ENCODE data around the gene GABRB2.
A peak's percentile ranks its signal among the peaks of the same experiment; 100 is the strongest.

GABRB2 gene

GRCh38 chr5:161546470-161547301 is at the start of gene GABRB2:
Gene GABRB2, minus strand, starts transcription at chr5:161546725. Its CDS starts 82 bp downstream, at chr5:161546643.
- peak within 1 kb of the TSS; percentile 24; the same call in 1 of the 2 replicates for H3K4me3 ChIP-seq (ENCODE audit: low read depth, low read length)
- TF ChIP-seq, protein P1, sequence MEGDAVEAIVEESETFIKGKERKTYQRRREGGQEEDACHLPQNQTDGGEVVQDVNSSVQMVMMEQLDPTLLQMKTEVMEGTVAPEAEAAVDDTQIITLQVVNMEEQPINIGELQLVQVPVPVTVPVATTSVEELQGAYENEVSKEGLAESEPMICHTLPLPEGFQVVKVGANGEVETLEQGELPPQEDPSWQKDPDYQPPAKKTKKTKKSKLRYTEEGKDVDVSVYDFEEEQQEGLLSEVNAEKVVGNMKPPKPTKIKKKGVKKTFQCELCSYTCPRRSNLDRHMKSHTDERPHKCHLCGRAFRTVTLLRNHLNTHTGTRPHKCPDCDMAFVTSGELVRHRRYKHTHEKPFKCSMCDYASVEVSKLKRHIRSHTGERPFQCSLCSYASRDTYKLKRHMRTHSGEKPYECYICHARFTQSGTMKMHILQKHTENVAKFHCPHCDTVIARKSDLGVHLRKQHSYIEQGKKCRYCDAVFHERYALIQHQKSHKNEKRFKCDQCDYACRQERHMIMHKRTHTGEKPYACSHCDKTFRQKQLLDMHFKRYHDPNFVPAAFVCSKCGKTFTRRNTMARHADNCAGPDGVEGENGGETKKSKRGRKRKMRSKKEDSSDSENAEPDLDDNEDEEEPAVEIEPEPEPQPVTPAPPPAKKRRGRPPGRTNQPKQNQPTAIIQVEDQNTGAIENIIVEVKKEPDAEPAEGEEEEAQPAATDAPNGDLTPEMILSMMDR (IDR thresholded peaks at IDR 0.05; ENCODE audit: control insufficient read depth, extremely low read depth, insufficient read depth): no peak
- DNase-seq (ENCODE audit: low read depth): no peak

GRCh38 chr5:161585798-161586197 is 39.3 kb upstream of the GABRB2 start:
- DNase-seq (ENCODE audit: low read depth): no peak
- TF ChIP-seq, protein P1 (IDR thresholded peaks at IDR 0.05; ENCODE audit: control insufficient read depth, extremely low read depth, insufficient read depth): no peak
- H3K4me3 ChIP-seq (ENCODE audit: low read depth, low read length): no peak overlapping the region

DNA sequence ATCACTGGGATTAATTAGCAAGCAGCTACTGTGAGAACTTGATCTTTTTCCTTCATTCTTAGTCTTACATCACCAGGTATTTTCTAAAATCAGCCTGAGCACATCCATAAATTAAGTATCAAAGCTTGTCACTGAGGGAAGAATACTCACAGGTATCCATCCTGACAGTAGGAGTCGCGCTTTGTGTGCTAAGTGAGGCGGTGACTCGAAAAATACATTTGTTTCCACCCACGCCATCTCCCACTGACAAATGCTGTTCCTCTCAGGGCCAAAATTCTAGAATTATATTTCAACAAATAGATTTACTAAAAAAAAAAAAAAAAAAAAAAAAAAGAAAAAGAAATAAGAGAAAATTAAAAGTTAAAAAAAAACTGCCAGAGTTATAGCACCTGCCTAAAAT is 34.1 kb upstream of the GABRB2 start:
- TF ChIP-seq, protein P1 (IDR thresholded peaks at IDR 0.05; ENCODE audit: control insufficient read depth, extremely low read depth, insufficient read depth): peak; percentile 32
- no peak for DNase-seq (ENCODE audit: low read depth)
- H3K4me3 ChIP-seq (ENCODE audit: low read depth, low read length): no peak overlapping the region

DNA sequence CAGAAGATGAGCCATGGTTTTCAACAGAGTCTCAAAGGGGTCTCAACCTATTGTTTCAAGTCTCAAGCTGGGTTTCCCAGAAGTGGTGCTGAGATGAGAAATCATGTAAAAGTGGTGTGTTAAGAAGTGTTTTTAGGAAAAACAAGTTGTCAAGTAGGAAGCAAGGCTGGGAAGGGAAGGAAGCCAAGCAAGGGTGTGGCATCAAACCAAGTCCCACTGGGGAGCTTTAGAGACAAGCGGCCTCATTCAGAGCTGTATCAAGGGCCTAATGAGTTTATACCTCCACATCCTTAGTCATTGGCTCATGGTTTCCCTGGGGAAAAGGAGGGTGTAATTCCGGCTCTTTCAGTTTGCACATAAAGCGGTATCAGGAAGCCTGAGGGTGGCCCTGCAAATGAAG is 26.4 kb upstream of the GABRB2 start:
- TF ChIP-seq, protein P1 (IDR thresholded peaks at IDR 0.05; ENCODE audit: control insufficient read depth, extremely low read depth, insufficient read depth): no peak

DNA sequence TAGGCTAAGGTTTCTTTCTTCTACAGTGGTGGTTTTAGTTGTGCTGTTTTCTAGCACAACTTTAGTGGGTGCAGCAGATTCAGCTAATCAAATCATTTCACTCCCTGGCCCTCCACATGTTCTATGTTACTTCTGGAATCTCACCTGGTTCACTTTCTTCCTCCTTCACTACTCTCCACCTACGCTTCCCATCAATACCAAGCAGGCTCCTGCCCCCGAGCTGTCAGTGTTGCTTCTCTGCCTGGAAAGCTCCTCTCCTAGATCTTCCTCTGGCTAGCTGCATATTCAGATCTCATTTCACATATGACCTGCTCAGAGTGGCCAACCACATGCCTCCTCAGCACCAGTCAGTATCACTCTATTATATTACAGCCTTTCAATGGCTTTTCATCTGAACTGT is 19.6 kb upstream of the GABRB2 start:
- TF ChIP-seq, protein P1 (IDR thresholded peaks at IDR 0.05; ENCODE audit: control insufficient read depth, extremely low read depth, insufficient read depth): no peak
- no peak overlapping the region for H3K4me3 ChIP-seq (ENCODE audit: low read depth, low read length)
- DNase-seq (ENCODE audit: low read depth): no peak

More for the DNA sequence above, 26.4 kb upstream of the GABRB2 start:
- no peak for DNase-seq (ENCODE audit: low read depth)
- H3K4me3 ChIP-seq (ENCODE audit: low read depth, low read length): no peak overlapping the region

GRCh38 chr5:161562446-161562845 is 15.9 kb upstream of the GABRB2 start:
- TF ChIP-seq, protein P1 (IDR thresholded peaks at IDR 0.05; ENCODE audit: control insufficient read depth, extremely low read depth, insufficient read depth): no peak
- no peak overlapping the region for H3K4me3 ChIP-seq (ENCODE audit: low read depth, low read length)
- no peak for DNase-seq (ENCODE audit: low read depth)

All from LNCaP clone FGC (cell line).